ENCODE data around the gene TMEM178B. TPM values are rescaled to one million over a fixed set of nuclear protein-coding genes. Genes with fewer than 3 reads are reported as not detected.

TMEM178B gene
- polyA plus RNA-seq, 1 donor (not counting 4 experiments of a cell fraction or from before 2014, with no cell fraction given), result not detected

DNA sequence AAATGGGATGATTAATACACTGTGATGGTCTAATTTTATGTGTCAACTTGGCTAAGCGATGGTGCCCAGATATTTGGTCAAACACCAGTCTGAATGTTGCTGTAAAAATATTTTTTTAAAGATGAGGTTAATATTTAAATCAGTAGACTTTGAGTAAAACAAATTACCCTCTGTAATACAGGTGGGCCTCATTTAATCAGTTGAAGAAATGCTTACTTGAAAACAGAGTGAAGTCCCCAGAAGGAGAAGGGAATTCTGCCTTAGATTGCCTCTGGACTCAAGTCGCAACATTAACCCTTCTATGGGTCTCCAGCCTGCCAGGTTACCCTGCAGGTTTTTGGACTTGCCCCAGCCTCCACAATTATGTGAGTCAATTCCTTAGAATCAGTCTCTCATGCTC, 427.6 kb downstream of the TMEM178B start:
- Histone ChIP-seq H3K4me3 (ENCODE audit: control insufficient read depth in 2 of 3, extremely low read depth in 1 of 3, insufficient read depth in 2 of 3, low read depth in 1 of 3, low read length in 3 of 3) (no peak overlapping the region), H3K9me1 (ENCODE audit: control insufficient read depth, extremely low read depth, insufficient read depth, low read length) (no peaks in the 10 kb centered on the region), H3K4me2 (ENCODE audit: control insufficient read depth, extremely low read depth, insufficient read depth, low read depth, low read length) (no peak overlapping the region), H3K27me3 (ENCODE audit: control insufficient read depth, extremely low read depth, insufficient read depth, low read length) (no peaks in the 10 kb centered on the region), H4K20me1 (ENCODE audit: control insufficient read depth, extremely low read depth, insufficient read depth, low read length) (no peaks in the 10 kb centered on the region), H3K9ac (ENCODE audit: control insufficient read depth, extremely low read depth, insufficient read depth, low read length) (no peak overlapping the region), H3K9me3 (ENCODE audit: control insufficient read depth, low read depth, low read length) (no peaks in the 10 kb centered on the region), H3K27ac (ENCODE audit: control insufficient read depth, insufficient read depth, low read length) (no peak overlapping the region), H3K79me2 (ENCODE audit: control insufficient read depth, insufficient read depth, low read length) (no peaks in the 10 kb centered on the region), H2AFZ (ENCODE audit: control insufficient read depth, low read length) (no peak overlapping the region), H3K4me1 (ENCODE audit: control insufficient read depth, extremely low read depth, insufficient read depth, low read length) (no peaks in the 10 kb centered on the region), H3K36me3 (ENCODE audit: control insufficient read depth in 2 of 2, extremely low read depth in 1 of 2, insufficient read depth in 2 of 2, low read length in 2 of 2) (no peaks in the 10 kb centered on the region)
- dilution Hi-C loops (cut with MboI; ENCODE audit: extremely low pct_ligation_motif_present, low sequenced_read_pairs), result no loop called here
- no peak for DNase-seq (ENCODE audit: low read depth, low spot score)
- no peak for FAIRE-seq
- no peak for TF ChIP-seq EZH2 (IDR thresholded peaks at IDR 0.05; ENCODE audit: low read length)
- TF ChIP-seq, protein P1, sequence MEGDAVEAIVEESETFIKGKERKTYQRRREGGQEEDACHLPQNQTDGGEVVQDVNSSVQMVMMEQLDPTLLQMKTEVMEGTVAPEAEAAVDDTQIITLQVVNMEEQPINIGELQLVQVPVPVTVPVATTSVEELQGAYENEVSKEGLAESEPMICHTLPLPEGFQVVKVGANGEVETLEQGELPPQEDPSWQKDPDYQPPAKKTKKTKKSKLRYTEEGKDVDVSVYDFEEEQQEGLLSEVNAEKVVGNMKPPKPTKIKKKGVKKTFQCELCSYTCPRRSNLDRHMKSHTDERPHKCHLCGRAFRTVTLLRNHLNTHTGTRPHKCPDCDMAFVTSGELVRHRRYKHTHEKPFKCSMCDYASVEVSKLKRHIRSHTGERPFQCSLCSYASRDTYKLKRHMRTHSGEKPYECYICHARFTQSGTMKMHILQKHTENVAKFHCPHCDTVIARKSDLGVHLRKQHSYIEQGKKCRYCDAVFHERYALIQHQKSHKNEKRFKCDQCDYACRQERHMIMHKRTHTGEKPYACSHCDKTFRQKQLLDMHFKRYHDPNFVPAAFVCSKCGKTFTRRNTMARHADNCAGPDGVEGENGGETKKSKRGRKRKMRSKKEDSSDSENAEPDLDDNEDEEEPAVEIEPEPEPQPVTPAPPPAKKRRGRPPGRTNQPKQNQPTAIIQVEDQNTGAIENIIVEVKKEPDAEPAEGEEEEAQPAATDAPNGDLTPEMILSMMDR (optimal IDR thresholded peaks at IDR 0.05 in 1 of 3, IDR thresholded peaks at IDR 0.05 in 1 of 3, conservative IDR thresholded peaks at IDR 0.05 in 1 of 3; ENCODE audit: extremely low read depth in 1 of 3, insufficient read depth in 2 of 3, low read length in 3 of 3), result no peak

DNA sequence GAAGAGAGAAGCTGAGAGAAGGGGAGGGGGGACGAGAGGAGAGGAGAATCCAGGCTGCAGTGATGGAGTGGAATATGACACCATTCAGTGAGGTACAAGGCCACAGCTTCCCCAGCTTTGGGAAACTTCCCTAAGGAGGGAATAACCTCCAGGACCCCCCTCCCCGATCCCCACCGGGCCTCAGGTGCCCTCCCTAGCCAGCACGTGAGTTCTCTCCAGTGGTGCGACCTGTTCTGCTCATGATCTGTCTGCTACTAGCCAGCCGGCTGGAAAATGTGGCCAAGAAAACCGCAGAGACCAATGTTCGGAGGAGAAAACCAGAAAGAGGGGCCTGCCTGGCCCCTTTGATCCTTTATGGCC, 437.4 kb downstream of the TMEM178B start:
- no peak for DNase-seq (ENCODE audit: low read depth, low spot score)
- Histone ChIP-seq H3K4me3 (ENCODE audit: control insufficient read depth in 2 of 3, extremely low read depth in 1 of 3, insufficient read depth in 2 of 3, low read depth in 1 of 3, low read length in 3 of 3) (no peak overlapping the region), H4K20me1 (ENCODE audit: control insufficient read depth, extremely low read depth, insufficient read depth, low read length) (no peaks in the 10 kb centered on the region), H3K79me2 (ENCODE audit: control insufficient read depth, insufficient read depth, low read length) (no peaks in the 10 kb centered on the region), H3K9ac (ENCODE audit: control insufficient read depth, extremely low read depth, insufficient read depth, low read length) (no peak overlapping the region), H3K36me3 (ENCODE audit: control insufficient read depth in 2 of 2, extremely low read depth in 1 of 2, insufficient read depth in 2 of 2, low read length in 2 of 2) (no peaks in the 10 kb centered on the region), H3K9me1 (ENCODE audit: control insufficient read depth, extremely low read depth, insufficient read depth, low read length) (no peaks in the 10 kb centered on the region), H3K27me3 (ENCODE audit: control insufficient read depth, extremely low read depth, insufficient read depth, low read length) (peaks cover 23% of the 10 kb centered on the region), H3K27ac (ENCODE audit: control insufficient read depth, insufficient read depth, low read length) (no peak overlapping the region), H3K4me1 (ENCODE audit: control insufficient read depth, extremely low read depth, insufficient read depth, low read length) (no peaks in the 10 kb centered on the region), H3K9me3 (ENCODE audit: control insufficient read depth, low read depth, low read length) (no peaks in the 10 kb centered on the region), H3K4me2 (ENCODE audit: control insufficient read depth, extremely low read depth, insufficient read depth, low read depth, low read length) (no peak overlapping the region), H2AFZ (ENCODE audit: control insufficient read depth, low read length) (no peak overlapping the region)
- dilution Hi-C loops (cut with MboI; ENCODE audit: extremely low pct_ligation_motif_present, low sequenced_read_pairs), result no loop called here
- no peak for FAIRE-seq
- TF ChIP-seq, protein P1 (optimal IDR thresholded peaks at IDR 0.05 in 1 of 3, IDR thresholded peaks at IDR 0.05 in 1 of 3, conservative IDR thresholded peaks at IDR 0.05 in 1 of 3; ENCODE audit: extremely low read depth in 1 of 3, insufficient read depth in 2 of 3, low read length in 3 of 3), result no peak
- no peak for TF ChIP-seq EZH2 (IDR thresholded peaks at IDR 0.05; ENCODE audit: low read length)
